Pancreas (tissue), 10 donors: ENCODE data around the gene ABAT. TPM values are rescaled to one million over a fixed set of nuclear protein-coding genes. Genes with fewer than 3 reads are reported as not detected.
A peak's percentile ranks its signal among the peaks of the same experiment; 100 is the strongest.

Source experiments
- ATAC-seq, 4 donors: fragments of 200-7000 bp; cut with Tn5 transposase; one replicate each; pipeline versions ENCODE4 v1.8.0 to v1.9.1; 2020; ENCODE audit warnings: mild to moderate bottlenecking in 4 of 4, moderate library complexity in 4 of 4
- DNase-seq, 6 donors: peaks; one replicate each; pipeline ENCODE4 v3.0.0-alpha.2; 2020
- FAIRE-seq: peaks from 2 replicates; lab custom pipeline; 2012; peaks lifted over from hg19 to GRCh38; lab: Jason Lieb, UNC
- H3K27ac ChIP-seq, 4 donors: fragments of 200-600 bp; sonication (generic); 1 replicate in 3 of 4; 2 replicates in 1 of 4; pipeline versions ENCODE4 v1.5.0 to v1.8.0; 2020
- H3K27me3 ChIP-seq, 4 donors: fragments of 200-600 bp; one replicate each; pipeline ENCODE4 v1.8.0; 2021
- H3K36me3 ChIP-seq, 3 donors: fragments of 200-600 bp; sonication (generic) in 1 of 3; one replicate each; pipeline versions ENCODE4 v1.5.0 to v1.8.0; 2020 to 2021
- H3K4me1 ChIP-seq, 3 donors: fragments of 200-600 bp; one replicate each; pipeline ENCODE4 v1.8.0; 2021
- H3K4me3 ChIP-seq, 4 donors: fragments of 200-600 bp; sonication (generic) in 2 of 4; one replicate each; pipeline versions ENCODE4 v1.5.0 to v1.8.0; 2020 to 2021
- H3K9me3 ChIP-seq, 4 donors: fragments of 200-600 bp; one replicate each; pipeline ENCODE4 v1.8.0; 2021
- CTCF ChIP-seq, 4 donors: fragments of 200-600 bp; sonication (generic) in 3 of 4; IDR thresholded peaks; one replicate each; pipeline versions ENCODE4 v1.5.0 to v1.8.0; 2021; ENCODE audit warnings: antibody characterized with exemption in 4 of 4
- WGBS, 2 donors: extraction: QIAGEN DNeasy Blood & Tissue Kit; methylation state at CpG; one replicate each; pipeline ENCODE4 v1.1.7; 2013; 5-methylcytosine and 5-hydroxymethylcytosine counted together
- intact Hi-C, 3 donors: fragments of 100-400 bp; cut with DNase I; formaldehyde crosslinking; loops; one replicate each; pipeline versions ENCODE4 v1.11.1 to v1.14.2; 2022
- polyA plus RNA-seq, 2 donors: library from polyadenylated mRNA; stranded (reverse); fragments of 200-250 nt; gene quantifications; one replicate each; pipeline ENCODE4 v1.2.3, GENCODE V29; 2013
- total RNA-seq, 6 donors: library from RNA; stranded (reverse); fragmentation: NEBNext Ultra II Directional in 4 of 6; extraction: Animal tissue kit (Norgen Biotek cat#: 25700) in 4 of 6; gene quantifications; one replicate each; pipeline versions ENCODE4 v1.2.1 to v1.2.4, GENCODE V29; 2021 to 2023
- donor health status: healthy with polysubstance abuse.
- donor health status: DM: no; HTN: no; CAD: no; lungs with moderate emphysema.
- donor health status: DM: no; HTN: no; CAD: no.
- donor health status: control.
- donor health status: control.
- donor health status: Bipolar disorder and iron deficiency.
- donor health status: DM: yes; HTN: yes; CAD: no.
- donor health status: DM: no; HTN: no; CAD: no.
- donor health status: DM: no; HTN: no; CAD: no.
- donor health status: DM: yes; HTN: yes; CAD: no.

Gene ABAT
- total and polyA plus RNA-seq, 8 donors = 21.5 to 50.2 (median 29.1) TPM

GRCh38 chr16:8808009-8808408 lies 133.6 kb downstream of the ABAT start:
- H3K27ac ChIP-seq = no peak overlapping the region
- 60 to 62% methylated on average over 3 of the region's 3 CpGs for WGBS, 2 donors
- H3K27me3 ChIP-seq = no peaks in the 10 kb centered on the region
- H3K36me3 ChIP-seq = peaks cover 4 to 90% (median 57%) of the 10 kb centered on the region in 3 donors
- H3K4me1 ChIP-seq = peaks cover 0 to 2% (median 0%) of the 10 kb centered on the region in 3 donors
- intact Hi-C loops = no loop called here
- H3K4me3 ChIP-seq = no peak overlapping the region
- FAIRE-seq (no peak), DNase-seq (no peak), ATAC-seq (peak; percentile 45 to 71 (median 46))
- no peak for TF ChIP-seq CTCF (IDR thresholded peaks at IDR 0.05)
- H3K9me3 ChIP-seq = no peaks in the 10 kb centered on the region

GRCh38 chr16:8808613-8809353 lies 134.4 kb downstream of the ABAT start:
- Histone ChIP-seq H3K36me3 (peaks cover 4 to 90% (median 55%) of the 10 kb centered on the region in 3 donors), H3K4me3 (no peak overlapping the region), H3K4me1 (peaks cover 0 to 2% (median 0%) of the 10 kb centered on the region in 3 donors), H3K27me3 (no peaks in the 10 kb centered on the region), H3K9me3 (no peaks in the 10 kb centered on the region), H3K27ac (no peak overlapping the region)
- no peak for TF ChIP-seq CTCF (IDR thresholded peaks at IDR 0.05)
- ATAC-seq (peak in 2 of 4 donors; percentile 15 to 39), DNase-seq (no peak), FAIRE-seq (no peak)
- intact Hi-C loops = no loop called here
- WGBS, 2 donors = 49 to 57% methylated on average over 11 of the region's 11 CpGs

- WGBS, 2 donors = 82 to 84% methylated on average over 12 of the region's 12 CpGs
- intact Hi-C loops = no loop called here
- Histone ChIP-seq H3K27me3 (no peaks in the 10 kb centered on the region), H3K36me3 (peaks cover 7 to 84% (median 55%) of the 10 kb centered on the region in 3 donors), H3K27ac (no peak overlapping the region), H3K9me3 (no peaks in the 10 kb centered on the region), H3K4me1 (peaks cover 0 to 2% (median 0%) of the 10 kb centered on the region in 3 donors), H3K4me3 (no peak overlapping the region)
- no peak for ATAC-seq
- no peak for DNase-seq
- no peak for FAIRE-seq
- TF ChIP-seq CTCF (IDR thresholded peaks at IDR 0.05) = no peak
Observed at GRCh38 chr16:8812162-8812843, 137.9 kb downstream of the ABAT start.

GRCh38 chr16:8814095-8814806 lies 139.8 kb downstream of the ABAT start:
- H3K27ac ChIP-seq = no peak overlapping the region
- DNase-seq (no peak), ATAC-seq (no peak), FAIRE-seq (no peak)
- WGBS, 2 donors = 93 to 96% methylated on average over 14 of the region's 14 CpGs
- no peaks in the 10 kb centered on the region for H3K27me3 ChIP-seq
- no peak overlapping the region for H3K4me3 ChIP-seq
- intact Hi-C loops = no loop called here
- TF ChIP-seq CTCF (IDR thresholded peaks at IDR 0.05) = no peak
- peaks cover 7 to 76% (median 40%) of the 10 kb centered on the region in 3 donors for H3K36me3 ChIP-seq
- H3K9me3 ChIP-seq = no peaks in the 10 kb centered on the region
- H3K4me1 ChIP-seq = no peaks in the 10 kb centered on the region
